HG03025 (cell line): ENCODE results near the gene CADM2.
"Not testable (repeated sequence)": the region's sequence is repeated elsewhere in the genome, so short reads cannot be mapped to it uniquely, and the experiment has no call there.

Experiments used
- ATAC-seq: cut with Tn5 transposase; IDR thresholded peaks from one replicate; pipeline ENCODE4 v1.9.1; 2021; ENCODE audit warnings: mild to moderate bottlenecking, moderate library complexity; ENCODE audit not compliant: unreplicated experiment, low FRiP score

Gene CADM2

DNA sequence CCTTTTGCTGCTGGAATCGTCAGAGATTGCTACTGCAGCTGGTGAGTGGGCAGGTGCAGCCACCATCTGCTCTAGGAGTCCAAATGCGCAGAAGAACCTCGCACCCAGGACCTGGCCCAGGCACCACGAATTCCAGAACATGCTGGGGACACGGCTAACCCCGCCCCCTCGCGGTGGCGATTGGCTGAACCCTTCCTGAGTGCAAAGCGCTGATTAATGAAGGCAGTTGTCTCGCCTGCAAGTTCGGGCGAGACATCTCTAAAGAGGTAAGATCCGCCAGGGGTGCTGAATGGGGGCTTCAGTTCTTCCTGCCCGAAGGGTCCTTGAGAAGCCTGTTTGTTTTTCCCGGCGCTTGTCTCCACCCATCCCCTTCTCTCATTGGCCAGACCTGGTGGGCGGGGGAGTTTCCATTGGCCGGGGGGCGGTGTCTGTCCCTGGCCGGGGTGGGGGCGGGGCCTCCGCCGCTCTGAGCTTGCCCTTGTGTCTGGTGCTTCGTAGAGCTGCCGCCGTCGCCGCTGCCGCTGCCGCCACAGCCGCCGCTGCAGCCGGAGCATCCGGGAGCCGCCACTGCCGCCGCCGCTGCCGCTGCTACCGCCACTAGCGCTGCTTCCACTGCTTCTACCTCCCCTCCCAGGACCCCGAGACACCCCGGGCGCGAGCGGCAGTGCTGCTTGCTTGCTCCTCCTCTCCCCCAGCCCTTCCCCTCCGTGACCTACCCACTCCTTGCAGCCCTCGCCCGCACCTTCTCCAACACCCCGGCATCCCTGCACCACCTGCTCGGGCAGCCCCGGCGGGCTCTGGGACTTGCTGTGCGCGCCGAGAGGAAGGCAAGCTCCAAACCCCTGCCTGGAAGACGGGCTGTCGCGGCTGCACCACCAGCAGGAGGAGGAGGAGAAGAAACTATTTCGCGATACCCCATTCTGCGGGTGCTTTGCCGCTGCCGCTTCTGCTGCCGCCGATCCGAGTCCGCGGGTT, at the start of gene CADM2:
TSS of gene CADM2 (plus strand) at position 495 of the 975 bp plus-strand sequence.
- peak; percentile 89 for ATAC-seq

DNA sequence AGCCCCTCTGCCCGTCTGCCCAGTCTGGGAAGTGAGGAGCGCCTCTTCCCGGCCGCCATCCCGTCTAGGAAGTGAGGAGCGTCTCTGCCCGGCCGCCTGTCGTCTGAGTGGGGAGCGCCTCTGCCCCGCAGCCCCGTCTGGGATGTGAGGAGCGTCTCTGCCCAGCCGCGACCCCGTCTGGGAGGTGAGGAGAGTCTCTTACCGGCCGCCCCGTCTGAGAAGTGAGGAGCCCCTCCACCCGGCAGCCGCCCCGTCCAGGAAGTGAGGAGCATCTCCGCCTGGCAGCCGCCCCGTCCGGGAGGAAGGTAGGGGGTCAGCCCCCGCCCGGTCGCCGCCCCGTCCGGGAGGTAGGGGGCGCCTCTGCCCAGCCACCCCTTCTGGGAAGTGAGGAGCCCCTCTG, 40.2 kb upstream of the CADM2 start:
- not testable (repeated sequence) for ATAC-seq

DNA sequence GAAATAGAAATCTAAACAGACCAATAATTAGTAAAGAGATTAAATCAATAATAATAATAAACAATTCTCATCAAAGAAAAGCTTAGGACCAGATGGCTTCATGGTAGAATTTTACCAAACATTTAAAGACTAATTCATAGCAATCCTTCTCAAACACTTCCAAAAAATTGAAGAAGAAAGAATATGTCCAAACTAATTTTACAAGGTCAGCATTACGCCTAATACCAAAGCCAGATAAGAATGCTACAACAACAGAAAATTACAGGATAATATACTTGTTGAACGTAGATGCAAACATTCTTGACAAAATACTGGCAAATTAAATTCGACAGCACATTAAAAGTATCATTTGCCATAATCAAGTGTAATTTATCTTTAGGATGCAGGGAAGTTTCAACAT, 36.1 kb upstream of the CADM2 start:
- ATAC-seq, result no peak

DNA sequence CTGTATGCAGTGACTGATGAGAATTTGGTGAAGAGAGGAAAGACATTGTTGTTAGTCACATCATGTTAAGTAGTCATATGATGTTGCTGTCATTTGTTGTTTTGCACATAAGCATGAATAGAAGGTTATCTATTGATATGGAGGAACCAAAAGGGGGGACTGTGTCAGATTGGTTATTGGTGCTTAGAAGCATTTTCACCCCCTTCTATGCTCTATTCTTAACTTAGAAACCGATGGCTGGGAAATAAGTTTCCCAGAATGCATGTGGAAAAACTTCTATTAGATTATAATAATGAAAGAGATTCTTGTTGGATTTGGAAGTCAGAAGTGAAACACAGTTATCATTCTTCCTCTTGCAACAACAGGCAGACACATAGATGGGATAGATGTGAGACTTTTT, 33.2 kb upstream of the CADM2 start:
- ATAC-seq, result no peak

DNA sequence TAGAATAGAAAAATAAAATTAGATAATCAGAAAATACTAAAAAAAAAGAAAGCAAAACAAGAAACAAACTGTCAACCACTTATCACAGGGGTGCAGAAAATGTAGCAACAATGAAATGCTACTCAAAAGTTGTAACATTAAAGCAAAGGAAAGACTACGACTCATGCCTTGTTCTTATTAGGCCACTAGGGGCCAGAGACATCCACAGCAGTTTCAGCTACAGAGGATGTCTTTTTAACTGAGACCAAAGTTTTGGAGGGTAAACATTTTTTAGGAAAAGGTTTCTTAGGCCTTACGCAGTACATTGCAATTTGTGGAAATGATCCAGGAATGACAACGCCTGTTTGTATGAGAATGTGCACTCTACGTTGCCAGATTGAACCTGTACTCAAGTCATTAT, 15.4 kb upstream of the CADM2 start:
- no peak for ATAC-seq

DNA sequence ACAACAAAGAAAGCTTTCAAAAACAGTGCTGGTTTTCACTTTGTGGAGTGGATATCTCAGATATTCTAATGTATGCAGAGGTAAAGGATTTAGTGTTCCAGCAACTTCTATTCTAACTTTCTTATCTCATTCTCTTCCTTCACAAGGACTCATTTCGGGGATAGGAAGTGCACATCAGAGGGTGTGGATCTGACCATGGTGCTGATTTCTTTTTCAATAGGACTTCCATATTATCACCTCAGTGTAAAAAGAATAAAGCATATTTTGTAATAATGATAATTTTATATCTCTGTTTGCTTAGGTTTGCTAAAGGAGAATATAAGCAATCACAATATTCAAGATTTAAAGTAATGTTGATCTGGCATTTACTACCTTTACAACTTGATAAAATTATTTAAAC, 12.5 kb upstream of the CADM2 start:
- no peak for ATAC-seq

DNA sequence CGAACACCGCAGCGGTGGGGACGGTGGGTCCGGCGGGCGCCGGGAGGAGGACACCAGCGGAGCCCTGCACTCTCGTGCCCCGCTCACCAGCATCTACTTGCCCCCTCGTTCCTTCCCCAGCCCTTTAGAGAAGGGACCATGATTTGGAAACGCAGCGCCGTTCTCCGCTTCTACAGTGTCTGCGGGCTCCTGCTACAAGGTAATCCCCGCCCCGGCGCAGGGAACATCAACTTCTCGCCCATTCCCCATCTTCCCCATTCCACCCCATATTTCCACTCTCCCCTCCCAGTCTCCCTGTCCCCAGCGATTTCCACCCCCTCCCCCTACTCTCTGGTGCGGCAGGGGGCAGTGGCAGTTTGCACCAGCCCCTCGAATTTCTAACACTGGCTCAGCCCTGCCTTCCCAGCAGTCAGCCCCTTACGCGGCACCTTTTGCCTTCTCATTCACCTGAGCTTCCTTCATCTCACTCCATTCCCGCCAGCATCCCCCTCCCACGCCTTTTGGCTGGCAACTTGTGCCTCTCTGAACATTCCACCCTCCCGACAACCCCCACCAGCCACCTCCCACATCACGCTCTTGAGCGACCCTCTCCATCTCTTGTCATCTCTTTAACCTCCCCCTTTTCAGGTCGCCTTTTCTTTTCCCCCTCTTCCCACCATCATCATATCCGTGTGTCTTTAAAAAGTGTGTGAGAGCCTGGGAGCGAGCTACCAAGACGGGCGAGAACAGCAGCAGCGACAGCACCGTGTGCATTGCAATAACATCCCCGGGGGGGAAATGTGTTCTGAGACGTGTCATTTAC, 882 bp downstream of the CADM2 start:
- ATAC-seq, result no peak

DNA sequence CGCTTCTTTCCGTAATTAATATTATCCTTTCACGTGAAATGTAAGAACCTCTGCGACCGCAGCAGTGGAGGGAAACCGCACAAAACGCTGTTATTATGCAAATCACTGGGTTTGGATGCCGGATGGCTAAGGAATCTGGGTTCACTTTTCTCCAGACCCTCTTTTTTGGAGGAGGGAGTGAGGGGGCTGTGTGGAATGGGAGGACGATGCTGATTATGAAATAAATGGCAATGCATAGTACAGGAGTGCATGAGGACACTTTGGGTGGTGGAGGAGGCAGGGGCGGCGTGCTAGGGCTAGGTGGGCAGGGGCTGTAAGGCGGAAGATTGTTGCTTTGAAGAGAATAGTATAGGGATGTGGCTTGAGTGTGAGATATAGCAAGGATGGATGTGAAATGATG, 1.8 kb downstream of the CADM2 start:
- ATAC-seq, result no peak

DNA sequence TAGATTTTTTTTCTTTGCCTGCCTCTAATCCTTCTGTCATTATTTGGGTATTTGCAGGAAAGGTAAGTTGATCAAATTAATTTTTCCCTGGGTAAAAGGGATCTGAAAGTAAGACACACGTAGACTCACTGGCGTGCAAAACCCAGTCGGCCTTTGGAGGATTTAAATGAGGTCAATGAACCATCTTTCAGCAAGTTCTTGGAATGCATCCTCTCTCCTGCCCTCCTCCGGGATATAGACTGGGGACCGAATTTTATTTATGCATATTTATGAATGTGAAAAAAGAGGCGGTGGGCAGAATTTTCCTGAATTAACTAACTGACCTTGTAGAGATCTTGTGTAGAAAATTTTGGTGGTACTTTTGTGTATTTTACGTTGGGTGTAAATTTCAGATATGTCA, 2.2 kb downstream of the CADM2 start:
- no peak for ATAC-seq

DNA sequence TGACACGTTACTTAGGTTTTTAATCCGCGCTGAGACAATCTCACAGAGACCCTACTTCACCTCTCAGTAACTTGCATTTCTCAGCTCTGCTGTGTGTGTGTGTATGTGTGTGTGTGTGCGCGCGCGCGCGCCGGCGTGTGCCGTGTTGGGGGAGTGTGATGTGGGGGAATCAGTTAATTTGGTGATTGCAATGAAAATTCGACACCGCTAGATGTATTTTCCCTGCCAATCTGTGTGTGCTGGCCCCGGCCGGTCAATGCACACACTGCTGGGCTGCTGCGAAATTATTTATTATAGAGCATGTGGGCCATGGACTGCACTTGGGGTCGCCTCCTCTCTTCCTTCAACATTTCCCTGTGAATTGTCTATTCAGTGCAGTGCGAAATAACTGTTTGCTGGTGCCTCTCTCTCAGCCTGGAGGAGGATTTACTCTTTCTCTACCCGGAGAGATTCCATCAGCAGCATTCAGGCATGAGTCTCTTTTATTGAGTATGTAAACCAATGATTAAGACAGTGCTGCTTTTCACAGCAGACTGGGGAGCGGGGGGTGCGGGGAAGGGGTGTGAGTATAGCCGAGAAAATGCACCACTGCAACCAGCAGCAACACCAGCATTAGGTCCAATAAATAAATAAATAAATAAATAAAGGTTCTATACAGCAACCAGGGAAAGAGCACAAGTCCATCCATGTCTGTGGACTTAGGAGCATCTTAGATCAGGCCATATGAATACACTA, 2.9 kb downstream of the CADM2 start:
- ATAC-seq, result no peak

DNA sequence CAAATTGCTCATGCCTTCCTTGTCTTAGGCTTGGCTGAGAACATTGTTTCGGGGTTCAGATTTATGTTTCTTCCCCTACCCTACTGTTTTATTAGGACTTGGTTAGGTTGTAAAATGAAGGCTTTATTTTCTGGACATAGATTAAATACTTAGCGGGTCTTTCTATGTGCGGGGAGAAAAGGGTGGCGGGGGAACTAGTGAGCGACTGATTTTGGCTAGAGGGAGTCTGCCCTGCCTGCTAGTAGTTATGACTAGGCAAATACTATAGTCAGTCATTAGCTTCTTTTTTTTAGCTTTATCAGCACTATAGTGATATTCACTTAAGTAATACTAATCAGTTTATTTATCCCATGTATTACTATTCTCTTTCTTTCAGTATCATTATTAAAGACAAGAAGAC, 3.6 kb downstream of the CADM2 start:
- ATAC-seq, result no peak

DNA sequence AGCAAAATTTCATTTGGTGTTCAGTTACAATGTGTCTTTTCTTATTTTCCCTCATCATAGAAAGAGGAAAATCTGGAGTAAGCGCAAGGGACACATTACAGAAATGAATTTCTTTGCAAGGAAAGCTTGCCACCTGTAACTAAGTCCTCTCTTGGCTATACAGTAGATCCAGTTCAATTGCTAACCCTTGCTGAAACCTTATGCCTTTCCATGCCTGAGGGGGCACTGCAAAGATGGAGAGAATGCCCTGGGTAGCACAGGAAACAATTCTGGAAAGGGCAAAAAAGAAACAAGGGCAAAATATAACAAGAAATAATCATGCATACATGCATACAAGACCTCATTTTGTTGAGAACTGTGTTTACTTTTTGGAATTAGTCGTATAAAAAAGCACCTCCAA, 4.3 kb downstream of the CADM2 start:
- no peak for ATAC-seq

DNA sequence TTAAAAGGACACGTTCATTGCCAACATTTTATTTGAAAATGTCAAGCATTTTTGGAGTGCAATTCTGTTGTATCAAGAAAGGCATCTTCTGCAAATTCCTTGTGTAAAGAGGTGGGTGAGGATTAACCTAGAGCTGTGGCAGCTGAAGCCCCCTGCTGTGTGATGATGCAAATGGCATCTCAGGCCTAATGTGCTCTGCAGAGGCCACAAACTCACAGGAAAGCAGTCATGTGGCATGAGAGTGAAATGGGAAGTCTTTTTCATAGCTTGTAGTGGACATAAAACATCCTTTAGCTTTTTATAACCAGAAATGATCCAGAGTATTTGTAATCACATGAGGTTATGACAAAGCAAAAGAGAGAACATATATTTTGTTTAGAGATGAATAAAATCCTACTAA, 6.4 kb downstream of the CADM2 start:
- no peak for ATAC-seq

DNA sequence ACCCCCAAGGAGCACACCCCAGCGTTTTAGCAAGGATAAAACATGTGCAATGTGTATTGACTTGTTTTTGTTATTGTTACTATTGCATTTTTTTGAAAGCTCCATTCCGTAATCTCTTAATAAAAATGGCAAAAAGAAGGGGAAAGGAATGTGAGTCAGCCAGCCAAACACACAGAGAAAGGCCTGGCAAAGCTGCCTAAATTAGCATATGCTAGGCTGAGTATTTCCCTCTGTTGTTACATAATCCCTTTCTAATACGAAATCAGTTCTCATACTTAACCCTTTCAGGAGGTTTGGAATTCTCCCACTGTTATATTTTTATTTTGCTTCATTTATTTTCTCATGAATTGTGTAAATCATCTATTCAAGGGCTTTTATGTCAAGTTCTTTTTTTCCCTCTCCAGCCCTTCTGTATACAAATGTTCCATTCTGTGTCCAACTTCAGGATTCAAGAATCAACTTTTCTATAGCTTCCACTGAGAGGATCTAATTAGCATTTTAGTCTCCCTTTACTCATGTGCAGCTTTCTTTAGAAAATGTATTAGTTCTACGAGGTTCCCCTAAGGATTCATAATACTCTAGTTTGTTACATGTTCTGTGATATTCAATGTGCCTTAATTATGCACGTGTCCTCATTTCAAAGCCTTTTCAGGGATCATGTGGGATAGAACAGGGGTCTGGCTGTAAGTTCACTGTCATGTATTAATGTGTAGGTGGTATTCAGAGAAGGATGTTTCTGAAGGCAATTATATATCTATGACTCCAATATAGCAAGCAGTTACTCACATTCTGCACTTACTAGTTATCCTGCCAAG, 9.2 kb downstream of the CADM2 start:
- ATAC-seq, result no peak

DNA sequence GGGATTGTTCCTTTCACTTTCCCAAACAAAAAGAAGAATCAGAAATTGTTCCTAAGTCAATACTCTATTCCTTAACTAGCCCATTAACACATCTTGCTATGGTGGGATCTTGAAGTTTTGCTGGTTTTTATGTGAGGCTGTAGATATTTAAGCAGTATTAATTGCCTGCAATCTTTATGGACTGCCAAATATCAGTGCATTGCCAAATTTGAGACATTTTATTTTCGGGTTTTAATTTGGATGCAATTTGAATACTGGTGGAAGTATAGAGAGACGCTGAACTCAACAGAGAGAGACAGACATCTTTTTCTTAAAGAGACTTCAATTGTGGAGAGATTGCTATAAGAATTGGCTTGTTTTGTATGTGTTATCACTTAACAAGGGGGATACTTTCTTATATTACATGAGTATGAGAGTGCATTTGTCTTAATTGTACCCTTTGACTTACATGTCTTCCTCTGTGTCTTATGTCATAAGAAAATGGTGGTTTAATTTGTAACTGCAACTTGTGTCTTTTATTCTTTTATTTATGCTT, 10.0 kb downstream of the CADM2 start:
- no peak for ATAC-seq

DNA sequence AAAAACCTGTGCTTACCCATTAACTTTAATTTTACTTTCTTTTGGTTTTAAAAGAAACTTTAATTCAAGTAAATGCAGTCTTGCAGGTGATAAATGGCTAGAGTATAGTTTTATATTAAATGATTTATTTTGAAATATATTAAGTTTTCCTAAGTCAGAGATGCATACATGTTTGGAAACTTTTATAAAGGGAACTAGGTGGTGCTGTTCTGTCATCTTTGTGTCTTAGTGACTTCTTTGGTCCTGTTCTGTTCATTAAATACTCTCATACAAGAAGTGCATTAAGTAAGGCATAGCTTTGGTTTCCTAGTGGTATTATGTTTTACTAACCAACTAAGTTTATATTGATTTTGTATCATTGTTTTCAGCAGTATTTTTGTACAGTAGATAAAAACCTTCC, 15.6 kb downstream of the CADM2 start:
- ATAC-seq, result no peak

DNA sequence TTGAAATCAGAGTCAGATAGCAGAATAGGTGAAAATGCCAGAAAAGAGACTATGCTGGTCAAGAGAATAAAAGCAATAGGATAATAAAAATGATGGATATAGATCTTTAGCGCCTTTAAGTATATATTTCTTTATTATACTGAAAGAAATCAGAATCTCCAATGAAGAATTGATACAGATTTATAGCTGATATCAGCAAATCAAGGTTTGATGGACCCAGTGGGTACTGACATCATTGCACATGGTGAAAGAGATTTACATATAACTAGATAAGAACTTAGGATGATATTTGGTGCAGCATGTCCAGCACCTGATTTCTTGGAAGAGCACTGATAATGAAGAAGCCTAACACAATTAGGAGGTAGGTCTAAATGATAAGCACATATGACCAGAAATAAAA, 18.2 kb downstream of the CADM2 start:
- ATAC-seq, result no peak

DNA sequence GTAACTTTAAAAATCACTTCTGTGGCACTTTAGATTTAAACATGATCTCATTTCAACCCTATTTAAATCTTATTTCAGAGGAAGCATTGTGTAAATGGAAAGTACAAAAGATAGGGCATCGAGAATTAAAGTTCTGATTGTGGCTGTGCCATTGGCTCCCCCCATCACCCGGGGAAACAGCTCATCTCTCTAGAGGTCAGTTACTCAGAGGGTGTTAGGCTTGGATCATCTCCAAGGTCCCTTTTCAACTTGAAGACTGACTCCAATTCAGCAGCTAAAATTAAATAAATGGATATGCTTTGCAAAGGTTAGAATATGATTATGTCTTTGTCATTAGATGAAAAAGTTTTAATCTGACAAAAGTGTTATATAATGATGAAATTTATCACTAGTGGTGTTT, 20.1 kb downstream of the CADM2 start:
- no peak for ATAC-seq

DNA sequence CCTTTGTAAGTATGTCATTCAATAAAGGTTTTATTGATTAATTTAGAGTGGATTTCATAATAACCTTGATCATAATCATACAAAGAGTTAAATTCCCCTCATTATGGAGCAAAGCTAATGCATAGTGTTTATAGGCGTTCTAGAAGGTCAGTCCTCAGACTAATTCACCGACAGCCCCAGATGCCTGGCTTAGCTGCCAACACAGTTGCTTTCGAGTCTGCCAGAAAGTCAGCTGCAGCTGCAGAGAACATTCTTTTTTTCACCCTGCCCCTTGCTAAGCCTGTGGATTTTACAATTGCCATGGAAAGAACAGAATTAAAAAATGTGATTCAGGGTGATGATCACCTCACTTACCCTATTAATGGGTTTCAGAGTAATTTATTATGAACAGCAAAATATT, 21.2 kb downstream of the CADM2 start:
- ATAC-seq, result no peak

DNA sequence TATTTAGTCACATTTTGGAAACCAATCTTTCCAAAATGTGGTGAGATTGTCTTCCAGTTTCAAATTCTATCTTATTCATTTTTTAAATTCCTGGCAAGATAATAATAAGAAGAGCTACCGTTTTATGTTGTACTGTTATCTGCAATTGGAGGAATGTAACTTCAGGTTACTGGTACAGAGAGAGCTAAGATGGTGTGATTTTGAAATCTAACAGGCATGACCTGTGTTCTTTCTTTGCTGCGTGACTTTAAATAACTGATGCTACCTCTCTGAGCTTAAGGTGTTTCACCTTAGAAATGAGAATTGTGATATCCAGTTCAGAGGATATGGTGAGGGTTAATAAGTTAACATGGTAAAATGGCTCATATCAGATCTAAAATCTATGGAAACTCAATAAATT, 21.7 kb downstream of the CADM2 start:
- no peak for ATAC-seq
